HG03045 (cell line): ENCODE results near the gene SETD3.

Experiments used
- ATAC-seq: cut with Tn5 transposase; IDR thresholded peaks from one replicate; pipeline ENCODE4 v1.9.1; 2021; ENCODE audit warnings: mild to moderate bottlenecking, moderate library complexity; ENCODE audit not compliant: unreplicated experiment

Gene SETD3

GRCh38 chr14:99516871-99517642 lies 36.4 kb upstream of the SETD3 start:
- no peak for ATAC-seq

- no peak for ATAC-seq
Measured at GRCh38 chr14:99516156-99516870, 35.7 kb upstream of the SETD3 start.

- ATAC-seq, result no peak
Measured at GRCh38 chr14:99515301-99516155, 34.9 kb upstream of the SETD3 start.

DNA sequence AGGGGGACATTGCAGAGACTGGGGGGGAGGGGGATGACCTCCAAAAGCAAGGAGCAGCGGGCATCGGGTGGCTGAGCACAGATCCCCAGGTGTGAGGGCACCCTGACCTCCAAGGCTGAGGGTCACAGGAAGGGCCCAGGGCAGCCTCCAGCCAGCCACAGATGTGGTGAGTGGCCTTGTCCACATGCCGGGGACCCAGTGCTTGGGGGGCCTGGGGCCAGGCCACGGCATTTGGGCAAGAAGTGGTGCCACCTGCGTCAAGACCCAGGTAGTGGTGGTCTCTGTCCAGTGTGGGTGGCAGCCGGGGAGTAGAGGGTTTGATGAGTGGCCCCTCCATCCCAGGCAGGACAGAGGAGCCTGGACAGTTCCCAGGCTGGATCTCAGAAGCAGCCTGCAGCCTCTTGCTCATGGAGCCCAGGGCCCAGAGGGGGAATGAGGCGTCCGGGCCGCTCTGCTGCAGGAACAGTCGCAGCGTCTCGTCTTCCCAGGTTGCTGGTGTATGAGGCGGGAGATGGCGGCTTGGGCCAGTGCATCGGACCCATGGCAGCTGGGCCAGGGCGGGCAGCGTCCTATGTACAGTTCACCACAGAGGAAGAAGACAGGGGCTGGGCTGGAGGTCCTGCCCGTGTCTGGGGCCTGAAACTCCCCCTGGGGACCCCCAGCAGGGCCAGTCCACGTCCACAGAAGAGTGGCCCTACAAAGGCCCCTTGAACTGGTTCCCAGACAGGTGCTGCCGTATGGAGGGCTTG lies 34.1 kb upstream of the SETD3 start:
- no peak for ATAC-seq

DNA sequence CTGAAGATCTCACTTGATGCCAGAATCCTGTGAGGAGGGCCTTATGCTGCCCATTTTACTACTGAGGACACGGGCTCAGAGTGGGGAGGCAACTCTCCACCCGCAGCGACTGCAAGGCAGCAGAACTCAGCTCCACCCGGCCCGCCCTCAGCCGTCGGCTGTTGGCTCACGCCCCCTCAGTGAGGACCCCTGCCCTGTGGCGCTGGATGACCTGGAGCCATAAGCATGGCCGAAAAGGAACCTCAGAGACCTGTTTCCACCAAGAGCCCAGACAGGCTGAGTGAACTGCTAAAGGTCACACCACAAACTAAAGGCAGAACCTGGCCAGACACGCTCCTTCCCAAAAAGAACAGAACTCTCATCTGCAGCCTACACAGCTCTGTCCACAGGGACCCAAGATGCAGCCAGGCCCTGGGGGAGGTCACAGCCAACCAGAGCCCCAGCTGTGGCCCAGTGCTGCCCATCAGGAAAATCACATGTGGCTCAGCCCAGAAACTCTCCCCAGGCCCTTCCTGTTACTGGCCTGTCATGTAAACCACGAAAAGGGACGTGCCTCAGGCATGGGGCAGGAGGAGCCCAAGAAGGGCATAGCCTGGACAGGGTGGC lies 33.4 kb upstream of the SETD3 start:
- ATAC-seq, result no peak

DNA sequence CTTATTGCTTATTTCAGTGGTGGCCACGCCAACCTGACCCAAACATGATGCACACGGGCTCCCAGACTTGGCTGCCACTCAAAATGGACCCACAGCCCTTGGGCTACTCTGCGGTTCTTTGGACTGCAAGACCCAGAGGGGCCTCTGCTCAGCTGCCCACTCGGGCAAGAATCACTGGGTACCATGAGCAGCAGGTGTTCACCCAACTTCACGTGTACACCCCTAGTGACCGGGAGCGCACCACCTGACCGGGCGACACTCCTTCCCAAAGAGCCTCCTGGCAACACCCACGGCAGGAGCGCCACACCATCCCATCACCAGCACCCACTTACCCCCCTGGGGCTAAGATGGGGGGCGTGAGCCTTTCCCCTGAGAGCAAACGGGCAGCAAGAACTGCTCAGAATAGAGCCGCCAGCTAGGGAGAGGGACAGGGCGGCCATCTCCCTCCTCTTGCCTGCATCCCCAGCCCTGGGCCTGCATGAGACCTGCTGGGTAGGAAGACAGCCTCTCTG lies 32.6 kb upstream of the SETD3 start:
- no peak for ATAC-seq

DNA sequence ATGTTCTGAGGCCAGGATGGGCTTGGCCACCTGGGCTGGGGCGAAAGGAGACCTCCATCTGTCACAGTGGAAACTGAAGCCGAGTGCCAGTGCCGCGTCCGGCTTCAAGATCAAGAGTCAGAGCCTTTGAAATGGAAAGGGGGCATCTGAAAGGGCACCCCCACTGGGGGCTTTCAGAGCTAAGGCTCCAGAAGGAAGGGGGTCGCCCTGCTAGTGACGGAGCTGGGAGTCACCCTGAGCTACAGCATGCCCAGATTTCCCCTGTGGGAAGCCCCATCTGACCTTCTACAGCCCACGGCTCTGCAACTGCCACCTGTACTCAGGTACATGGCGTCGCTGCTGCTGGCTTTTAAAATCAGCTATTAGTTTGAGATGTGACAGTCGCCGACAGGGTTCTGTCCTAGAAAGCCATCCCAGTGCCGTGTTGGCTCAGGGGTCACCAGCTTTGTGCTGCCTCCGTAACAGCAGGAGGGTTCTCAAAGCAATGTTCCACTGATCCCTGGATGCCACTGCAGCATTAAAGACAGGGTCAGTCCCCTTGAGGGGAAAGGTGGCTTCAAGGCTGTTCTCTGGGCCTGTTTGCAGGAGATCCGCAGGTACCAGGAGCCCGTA lies 32.0 kb upstream of the SETD3 start:
- no peak for ATAC-seq

DNA sequence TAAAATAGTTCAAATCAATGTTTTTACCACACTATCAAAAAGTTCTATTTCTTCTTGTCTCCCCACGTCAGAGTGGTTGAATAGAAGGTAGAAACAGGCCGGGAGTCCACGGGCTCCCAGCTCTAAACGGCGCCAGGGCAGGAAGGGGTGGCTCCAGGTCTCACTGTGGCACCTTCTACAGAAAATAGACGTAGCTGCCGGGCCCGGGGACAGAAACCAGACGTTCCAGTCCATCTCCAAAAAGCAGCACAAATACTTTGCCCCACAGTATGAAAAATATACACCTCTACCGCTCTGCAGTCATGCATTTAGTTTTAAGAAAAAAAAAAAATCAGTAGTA lies 31.4 kb upstream of the SETD3 start:
- no peak for ATAC-seq

DNA sequence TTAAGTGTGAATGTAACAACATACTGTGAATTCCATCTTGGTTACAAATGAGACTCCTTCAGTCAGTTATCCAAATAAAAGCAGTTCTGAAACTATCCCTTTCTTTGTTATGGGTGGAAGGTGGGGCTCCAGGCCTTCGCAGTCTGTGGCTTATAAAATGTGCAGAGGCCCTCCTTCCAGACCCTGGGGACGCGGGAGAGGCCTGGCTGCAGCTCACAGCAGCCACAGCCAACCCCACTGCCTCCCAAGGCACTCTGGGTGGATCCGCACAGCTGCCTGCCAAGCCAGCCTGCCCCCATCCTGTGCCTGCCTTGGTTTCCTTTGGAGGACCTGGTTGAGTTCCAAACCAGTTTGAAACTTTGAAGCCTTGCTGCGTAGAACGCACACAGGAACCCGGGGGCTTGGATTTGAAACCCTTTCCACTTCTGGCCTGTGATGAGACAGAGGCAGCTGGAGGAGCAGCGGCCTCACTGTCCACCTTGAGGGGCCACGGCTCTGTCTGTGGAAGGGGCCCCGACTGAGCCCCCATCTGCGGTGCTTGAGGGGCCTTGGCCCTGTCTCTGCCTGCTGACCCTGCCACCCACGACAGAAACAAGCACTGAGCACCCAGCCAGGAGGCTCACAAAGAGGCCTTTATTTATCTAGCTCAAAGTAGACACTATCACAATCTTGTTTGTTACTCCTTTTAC lies 30.9 kb upstream of the SETD3 start:
- no peak for ATAC-seq

- ATAC-seq, result no peak
Measured at GRCh38 chr14:99510556-99511139, 30.0 kb upstream of the SETD3 start.

- ATAC-seq, result no peak
Measured at GRCh38 chr14:99509871-99510555, 29.4 kb upstream of the SETD3 start.

DNA sequence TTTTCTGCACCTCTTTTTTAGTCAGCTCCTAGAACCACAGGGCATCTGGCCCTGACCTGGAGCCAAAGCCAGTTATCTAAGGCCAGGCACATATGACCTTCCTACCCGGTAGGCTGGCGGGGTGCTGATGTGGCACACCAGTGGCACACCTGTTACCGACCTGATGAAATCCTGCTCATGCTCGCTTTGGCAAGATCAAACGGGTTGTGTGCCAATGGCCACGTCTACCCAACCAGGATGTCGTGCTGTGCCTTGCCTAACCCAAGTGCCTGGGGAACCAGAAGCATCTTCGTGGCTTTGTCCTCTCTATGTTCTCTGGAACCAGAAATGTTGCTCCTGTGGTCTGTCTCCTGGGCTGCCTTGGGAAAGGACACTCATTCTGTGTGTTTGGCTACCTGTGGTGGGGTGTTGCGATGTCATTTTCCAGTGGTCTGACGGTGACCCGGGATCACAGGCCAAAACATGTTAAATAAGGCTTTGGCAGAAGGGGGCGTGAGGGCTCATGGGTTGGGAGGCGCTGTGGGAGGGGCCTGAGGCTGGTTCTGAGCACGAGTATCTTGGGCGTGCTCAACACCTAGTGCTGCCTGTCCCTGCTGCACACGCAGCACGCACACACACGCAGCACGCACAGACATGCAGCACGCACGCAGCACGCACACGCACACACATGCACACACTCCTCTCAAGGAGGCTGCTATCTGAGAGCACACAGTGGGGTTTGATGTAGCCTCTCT lies 28.4 kb upstream of the SETD3 start:
- no peak for ATAC-seq

DNA sequence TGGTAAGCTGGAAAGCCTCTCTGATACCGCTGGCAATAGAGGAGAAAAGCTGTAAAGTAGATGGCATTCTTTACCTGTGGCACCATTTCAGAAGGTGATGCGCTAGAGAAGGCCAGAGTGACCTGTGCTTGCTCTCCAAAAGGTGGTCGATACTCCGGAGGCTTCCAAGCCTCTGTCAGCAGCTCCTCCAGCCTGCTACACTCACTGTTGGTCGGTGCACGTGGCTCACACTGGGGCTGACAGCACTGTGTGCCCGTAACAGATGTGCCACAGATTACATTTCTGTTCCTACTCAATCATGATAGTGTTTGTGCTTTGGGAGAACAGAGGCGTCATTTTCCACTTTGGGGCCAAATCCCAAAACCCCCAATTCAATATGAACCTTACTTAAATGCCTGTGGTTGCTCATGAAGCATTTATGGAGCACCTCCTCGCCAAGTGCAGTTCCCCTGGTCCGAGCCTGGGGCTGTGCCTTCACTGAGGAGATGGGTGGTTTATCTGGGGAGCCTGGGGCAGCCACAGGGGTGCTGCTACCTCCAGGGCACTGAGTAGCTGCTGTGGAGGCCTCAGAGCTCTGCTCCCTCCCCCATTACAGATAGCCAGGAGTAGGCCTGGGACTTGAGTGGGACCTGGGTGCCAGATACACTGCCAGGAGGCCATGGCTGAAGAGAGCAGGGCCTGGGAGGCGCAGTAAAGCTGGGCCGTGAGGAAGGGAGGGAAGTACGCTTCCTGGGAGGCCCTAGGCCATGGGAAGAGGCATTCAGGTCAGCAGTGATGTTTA lies 27.4 kb upstream of the SETD3 start:
- ATAC-seq, result no peak

DNA sequence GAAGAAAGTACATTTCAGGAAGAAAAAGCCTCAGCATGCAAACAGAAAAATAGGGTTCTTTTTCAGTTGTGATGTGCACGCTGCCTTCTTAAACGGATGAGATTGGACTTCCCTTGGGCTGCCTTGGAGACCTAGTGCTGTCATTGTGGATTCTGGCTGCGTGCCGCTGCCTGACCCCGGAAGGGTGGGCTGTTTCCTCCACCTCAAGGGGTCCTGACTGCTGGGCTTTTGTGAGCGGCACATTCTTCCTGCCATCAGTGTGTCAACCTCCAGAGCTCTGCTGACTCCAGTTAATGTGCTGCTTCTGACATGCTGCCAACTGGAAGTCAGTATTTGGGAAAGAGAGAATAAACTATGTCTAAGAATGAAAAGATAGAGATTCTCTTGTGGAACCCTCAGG lies 25.6 kb upstream of the SETD3 start:
- no peak for ATAC-seq

DNA sequence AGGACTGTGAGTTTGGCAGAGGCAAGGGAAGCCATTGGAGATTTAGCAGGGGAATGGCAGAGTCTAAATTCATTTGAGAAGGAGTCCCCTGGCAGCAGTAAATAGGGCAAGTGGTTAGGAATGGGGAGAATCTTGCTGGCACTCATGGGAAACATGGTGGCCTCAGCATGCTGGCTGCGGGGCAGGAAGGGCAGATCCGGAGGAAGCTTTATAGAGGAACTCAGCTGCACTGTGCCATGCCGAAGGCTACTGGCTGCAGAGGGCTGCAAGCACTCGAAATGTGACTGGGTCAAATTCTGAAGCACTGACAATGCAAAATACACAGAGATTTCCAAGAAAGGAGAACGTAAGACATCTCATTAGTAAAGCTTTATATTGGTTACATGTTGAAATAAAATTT lies 24.4 kb upstream of the SETD3 start:
- ATAC-seq, result no peak

DNA sequence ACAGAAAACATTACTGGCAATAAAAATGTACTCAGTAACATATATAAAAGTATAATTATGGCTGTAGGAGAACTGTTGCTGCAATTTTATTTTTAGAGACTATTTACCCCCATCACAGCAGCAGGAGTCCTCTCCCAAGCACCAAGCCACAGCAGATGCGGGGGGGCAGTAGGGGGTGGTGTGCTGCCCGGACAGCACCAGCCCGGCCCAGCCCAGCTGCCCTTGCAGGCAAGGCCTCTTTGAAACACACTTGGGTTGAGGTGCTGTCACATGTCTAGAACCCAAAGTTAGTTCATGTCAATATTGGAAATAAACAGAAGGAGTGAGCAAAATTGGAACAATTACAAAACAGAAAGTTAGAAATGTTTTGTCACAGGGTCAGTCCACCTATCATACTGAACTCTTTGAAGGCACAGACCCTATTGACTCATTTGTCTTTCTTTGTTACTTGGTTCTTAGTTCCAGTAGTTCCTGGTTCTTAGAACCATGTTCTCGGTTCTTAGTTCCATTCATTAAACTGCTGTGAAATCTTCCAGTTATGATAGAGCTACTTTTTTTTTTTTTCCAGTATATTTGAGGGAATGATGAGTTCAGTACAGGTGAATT lies 23.3 kb upstream of the SETD3 start:
- ATAC-seq, result no peak

- ATAC-seq, result no peak
Measured at GRCh38 chr14:99502989-99503421, 22.3 kb upstream of the SETD3 start.
